Aortic smooth muscle cell (primary cell): Measurements from ENCODE around the gene TBC1D3E. TPM values are rescaled to one million over a fixed set of nuclear protein-coding genes. Genes with fewer than 3 reads are reported as not detected.

ENCODE experiments used
- total RNA-seq: library from RNA; depleted of rRNA; stranded (reverse); fragments of >200 nt; gene quantifications from 2 replicates; pipeline ENCODE4 v1.2.3, GENCODE V29; 2014

TBC1D3E gene
- not detected in 2 replicates for total RNA-seq

DNA sequence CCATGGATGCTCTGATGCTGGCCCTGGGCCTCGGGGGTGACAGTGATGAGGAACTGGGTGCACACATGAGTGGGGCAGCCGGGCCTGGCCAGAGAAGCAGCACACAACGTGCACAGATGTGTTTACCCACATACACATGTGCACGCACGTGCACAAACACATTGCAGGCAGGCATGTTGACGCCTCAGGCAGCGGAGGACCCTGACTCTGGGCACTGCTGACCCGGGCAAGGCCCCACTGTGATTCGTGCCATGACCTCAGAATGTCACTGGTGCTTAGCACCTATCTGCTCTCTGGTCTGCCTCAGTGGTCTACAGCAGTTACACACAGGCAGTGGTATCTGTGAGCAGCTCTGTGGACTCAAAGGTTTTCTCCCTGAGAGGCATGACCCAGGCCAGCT is at the start of gene TBC1D3E:
TBC1D3E (plus strand) TSS at position 301 of the 400 bp plus-strand sequence. CDS start 1,545 bp downstream, outside the sequence.

Other genes with a start within 250 kb of the TBC1D3E start
- gene TBC1D3K, start 203.5 kb upstream of the TBC1D3E start, total RNA-seq = not detected in 2 replicates
- 2.0 and 2.7 TPM in 2 replicates for gene TBC1D3L, start 138.9 kb upstream of the TBC1D3E start, total RNA-seq
- gene TBC1D3D, start 124.0 kb upstream of the TBC1D3E start, total RNA-seq = not detected in 2 replicates
- gene TBC1D3C, start 59.3 kb upstream of the TBC1D3E start, total RNA-seq = not detected in 2 replicates
- not detected in 2 replicates for gene TBC1D3, start 64.6 kb downstream of the TBC1D3E start, total RNA-seq
- gene MRPL45, start 169.2 kb downstream of the TBC1D3E start, total RNA-seq = 19.4 and 26.0 TPM in 2 replicates
- gene GPR179, start 216.0 kb downstream of the TBC1D3E start, total RNA-seq = under 0.01 TPM in 1 of 2 replicates, not detected in the other
- 9.8 and 10.1 TPM in 2 replicates for gene SOCS7, start 223.9 kb downstream of the TBC1D3E start, total RNA-seq